Heart right ventricle (tissue), 16 donors: ENCODE data around the gene RXFP1. TPM values are rescaled to one million over a fixed set of nuclear protein-coding genes. Genes with fewer than 3 reads are reported as not detected.

ENCODE experiments used
- ATAC-seq, 8 donors: fragments of 200-7000 bp; cut with Tn5 transposase; one replicate each; pipeline ENCODE4 v1.9.1; 2020; ENCODE audit warnings: mild to moderate bottlenecking in 8 of 8, moderate library complexity in 8 of 8, moderate number of reproducible peaks in 1 of 8
- DNase-seq, 2 donors: peaks; one replicate each; pipeline ENCODE4 v3.0.0-alpha.2; 2020
- H3K27ac ChIP-seq, 10 donors: fragments of 200-600 bp; sonication (generic) in 2 of 10; one replicate each; pipeline versions ENCODE4 v1.5.0 to v1.8.0; 2020 to 2022; ENCODE audit warnings: mild to moderate bottlenecking in 3 of 10
- H3K27me3 ChIP-seq, 7 donors: fragments of 200-600 bp; one replicate each; pipeline ENCODE4 v1.8.0; 2021 to 2022; ENCODE audit warnings: mild to moderate bottlenecking in 2 of 7
- H3K36me3 ChIP-seq, 9 donors: fragments of 200-600 bp; sonication (generic) in 1 of 9; one replicate each; pipeline versions ENCODE4 v1.5.0 to v1.8.0; 2020 to 2022; ENCODE audit warnings: mild to moderate bottlenecking in 2 of 9
- H3K4me1 ChIP-seq, 9 donors: fragments of 200-600 bp; sonication (generic) in 1 of 9; one replicate each; pipeline versions ENCODE4 v1.5.0 to v1.8.0; 2020 to 2022; ENCODE audit warnings: mild to moderate bottlenecking in 4 of 9
- H3K4me3 ChIP-seq, 10 donors: fragments of 200-600 bp; sonication (generic) in 2 of 10; one replicate each; pipeline versions ENCODE4 v1.5.0 to v1.8.0; 2020 to 2022; ENCODE audit warnings: mild to moderate bottlenecking in 7 of 10, moderate library complexity in 2 of 10
- H3K9me3 ChIP-seq, 11 donors: fragments of 200-600 bp in 10 of 11; sonication (generic) in 2 of 11; one replicate each; pipeline versions ENCODE4 v1.5.0 to v1.8.0; 2013 to 2022; ENCODE audit warnings: mild to moderate bottlenecking in 2 of 11, control low read depth in 1 of 11, moderate library complexity in 1 of 11
- WGBS, 2 donors: extraction: QIAGEN DNeasy Blood & Tissue Kit; methylation state at CpG; one replicate each; pipeline ENCODE4 v1.1.7; 2013; ENCODE audit warnings: inconsistent platforms in 1 of 2; 5-methylcytosine and 5-hydroxymethylcytosine counted together
- intact Hi-C, 10 donors: fragments of 100-400 bp; cut with DNase I; formaldehyde crosslinking; loops; one replicate each; pipeline versions ENCODE4 v1.11.1 to v1.14.2; 2022
- polyA plus RNA-seq, 2 donors: library from polyadenylated mRNA; stranded (reverse); fragments of 200-250 nt; gene quantifications; one replicate each; pipeline ENCODE4 v1.2.3, GENCODE V29; 2013
- total RNA-seq, 10 donors: library from RNA; stranded (reverse); fragmentation: NEBNext Ultra II Directional in 3 of 10; extraction: Animal tissue kit (Norgen Biotek cat#: 25700) in 3 of 10; gene quantifications; one replicate each; pipeline versions ENCODE4 v1.2.1 to v1.2.4, GENCODE V29; 2021 to 2023
- TF ChIP-seq, protein P1 (sequence below), 9 donors: fragments of 200-600 bp; sonication (generic) in 2 of 9; IDR thresholded peaks; one replicate each; pipeline versions ENCODE4 v1.5.0 to v1.8.0; 2021 to 2022; ENCODE audit warnings: antibody characterized with exemption in 9 of 9, mild to moderate bottlenecking in 5 of 9, moderate library complexity in 1 of 9
- donor health status: Arrhythmogenic right ventricular cardiomyopathy.
- donor health status: ischemic (EF 13 %, LVEDD 7.1; RV severe dilation, severe dysfunction).
- donor health status: healthy with polysubstance abuse.
- donor health status: DM: no; HTN: yes; CAD: no.
- donor health status: DM: no; HTN: no; CAD: no.
- donor health status: ischemic (EF 25% LVEDD 6.9; RV normal size, moderate dysfunction).
- donor health status: ischemic (EF 25% LVEDD 5.7; RV mildly dilated, moderate dysfunction).
- donor health status: healthy.
- donor health status: DM: yes; HTN: yes; CAD: no.
- donor health status: Ischemic cardiomyopathy.
- donor health status: ischemic (EF 35%, LVEDD 5.7; RV mildly dilated, moderate dysfunction).
- donor health status: nonischemic (EF 11% LVEDD 7.7; RV severe dilation, severe dysfunction).
- donor health status: DM: yes; HTN: yes; CAD: no.
- donor health status: PGD.
- donor health status: ischemic (EF 29% LVEDD 5.4; RV normal size, mild dysfunction).
- donor health status: nonischemic (EF 23%, LVEDD 6.1; RV moderate dilation, normal function).

The RXFP1 gene
- total and polyA plus RNA-seq, 12 donors = 0.07 to 0.16 TPM; not detected in 10

- Histone ChIP-seq H3K4me3 (no peak overlapping the region), H3K9me3 (no peaks in the 10 kb centered on the region), H3K27me3 (peaks cover 0 to 3% (median 0%) of the 10 kb centered on the region in 7 donors), H3K36me3 (no peaks in the 10 kb centered on the region), H3K4me1 (no peaks in the 10 kb centered on the region), H3K27ac (no peak overlapping the region)
- intact Hi-C loops = loop anchor here in 1 of 10 donors (5.0 kb wide), 1 partner anchor 1811 kb away; no protein-coding TSS in a partner anchor
- ATAC-seq = no peak
- DNase-seq = no peak
- WGBS, 2 donors = 80 to 89% methylated on average over 3 of the region's 3 CpGs
- TF ChIP-seq, protein P1, sequence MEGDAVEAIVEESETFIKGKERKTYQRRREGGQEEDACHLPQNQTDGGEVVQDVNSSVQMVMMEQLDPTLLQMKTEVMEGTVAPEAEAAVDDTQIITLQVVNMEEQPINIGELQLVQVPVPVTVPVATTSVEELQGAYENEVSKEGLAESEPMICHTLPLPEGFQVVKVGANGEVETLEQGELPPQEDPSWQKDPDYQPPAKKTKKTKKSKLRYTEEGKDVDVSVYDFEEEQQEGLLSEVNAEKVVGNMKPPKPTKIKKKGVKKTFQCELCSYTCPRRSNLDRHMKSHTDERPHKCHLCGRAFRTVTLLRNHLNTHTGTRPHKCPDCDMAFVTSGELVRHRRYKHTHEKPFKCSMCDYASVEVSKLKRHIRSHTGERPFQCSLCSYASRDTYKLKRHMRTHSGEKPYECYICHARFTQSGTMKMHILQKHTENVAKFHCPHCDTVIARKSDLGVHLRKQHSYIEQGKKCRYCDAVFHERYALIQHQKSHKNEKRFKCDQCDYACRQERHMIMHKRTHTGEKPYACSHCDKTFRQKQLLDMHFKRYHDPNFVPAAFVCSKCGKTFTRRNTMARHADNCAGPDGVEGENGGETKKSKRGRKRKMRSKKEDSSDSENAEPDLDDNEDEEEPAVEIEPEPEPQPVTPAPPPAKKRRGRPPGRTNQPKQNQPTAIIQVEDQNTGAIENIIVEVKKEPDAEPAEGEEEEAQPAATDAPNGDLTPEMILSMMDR (IDR thresholded peaks at IDR 0.05) = no peak
Observed at GRCh38 chr4:158590824-158591223, 69.1 kb downstream of the RXFP1 start.

- no peaks in the 10 kb centered on the region for H3K4me1 ChIP-seq
- TF ChIP-seq, protein P1 (IDR thresholded peaks at IDR 0.05) = no peak
- WGBS, 2 donors = 52 to 61% methylated on average over 5 of the region's 5 CpGs
- peaks cover 0 to 6% (median 0%) of the 10 kb centered on the region in 7 donors for H3K27me3 ChIP-seq
- no peaks in the 10 kb centered on the region for H3K9me3 ChIP-seq
- no peak for DNase-seq
- ATAC-seq = no peak
- no peaks in the 10 kb centered on the region for H3K36me3 ChIP-seq
- intact Hi-C loops = no loop called here
- H3K4me3 ChIP-seq = no peak overlapping the region
- no peak overlapping the region for H3K27ac ChIP-seq
Observed at GRCh38 chr4:158597879-158598596, 76.4 kb downstream of the RXFP1 start.

DNA sequence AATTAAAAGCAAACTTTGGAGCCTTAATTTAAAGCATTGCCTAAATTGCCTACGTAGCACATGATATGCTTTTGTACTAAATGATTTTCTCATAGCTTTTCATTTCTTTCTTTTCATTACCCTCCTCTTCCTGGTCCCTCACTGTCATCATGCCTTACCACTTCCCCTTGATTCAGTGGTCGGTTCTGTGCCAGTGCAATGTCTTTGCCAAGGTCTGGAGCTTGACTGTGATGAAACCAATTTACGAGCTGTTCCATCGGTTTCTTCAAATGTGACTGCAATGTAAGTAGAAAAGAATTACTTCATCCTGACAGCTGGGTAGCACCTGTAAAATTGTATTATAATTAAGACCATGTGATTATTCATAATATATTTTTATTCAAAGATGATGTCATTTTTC lies 77.5 kb downstream of the RXFP1 start:
- H3K9me3 ChIP-seq = no peaks in the 10 kb centered on the region
- intact Hi-C loops = no loop called here
- ATAC-seq (no peak), DNase-seq (no peak)
- TF ChIP-seq, protein P1 (IDR thresholded peaks at IDR 0.05) = no peak
- peaks cover 0 to 6% (median 0%) of the 10 kb centered on the region in 7 donors for H3K27me3 ChIP-seq
- H3K36me3 ChIP-seq = no peaks in the 10 kb centered on the region
- no peak overlapping the region for H3K4me3 ChIP-seq
- no peaks in the 10 kb centered on the region for H3K4me1 ChIP-seq
- no peak overlapping the region for H3K27ac ChIP-seq
- 71 to 81% methylated on average over 4 of the region's 4 CpGs for WGBS, 2 donors

DNA sequence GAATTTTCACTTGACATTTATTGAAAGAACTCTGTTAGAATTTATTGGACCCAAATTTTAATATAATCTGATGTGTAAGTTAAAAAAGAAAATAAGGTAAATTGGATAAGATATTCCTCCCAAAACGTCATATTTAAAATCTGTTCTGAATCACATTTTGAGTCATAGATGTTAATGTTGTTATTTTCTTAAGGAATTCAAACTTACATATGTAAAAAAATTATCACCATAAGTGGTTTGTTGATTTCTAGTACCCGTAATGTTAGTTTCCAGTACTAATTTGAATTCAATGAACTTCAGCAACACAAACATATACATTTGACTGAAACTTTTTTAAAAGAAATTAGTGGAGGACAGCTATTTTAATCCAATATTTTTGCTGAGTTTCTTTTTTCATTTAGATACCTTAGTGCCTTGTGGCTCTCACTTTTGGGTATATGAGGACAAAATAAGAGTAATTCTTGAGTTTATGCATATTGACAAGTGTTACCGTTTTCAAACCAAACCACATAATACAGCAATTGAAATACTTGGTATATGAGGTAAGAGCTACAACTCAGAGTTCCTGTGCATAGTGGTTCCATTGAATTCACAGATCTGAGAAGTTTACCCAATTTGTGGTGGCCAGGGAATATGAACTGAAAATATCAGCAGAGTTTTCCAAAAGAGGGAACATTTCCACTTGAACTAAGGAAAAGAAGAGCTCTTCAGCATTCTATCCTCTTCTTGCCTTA lies 78.2 kb downstream of the RXFP1 start:
- no peak overlapping the region for H3K27ac ChIP-seq
- 80 to 83% methylated on average over 3 of the region's 3 CpGs for WGBS, 2 donors
- no peaks in the 10 kb centered on the region for H3K36me3 ChIP-seq
- intact Hi-C loops = no loop called here
- no peaks in the 10 kb centered on the region for H3K9me3 ChIP-seq
- no peak for ATAC-seq
- DNase-seq = no peak
- peaks cover 0 to 6% (median 0%) of the 10 kb centered on the region in 7 donors for H3K27me3 ChIP-seq
- TF ChIP-seq, protein P1 (IDR thresholded peaks at IDR 0.05) = no peak
- H3K4me3 ChIP-seq = no peak overlapping the region
- no peaks in the 10 kb centered on the region for H3K4me1 ChIP-seq
